K562 (cell line): ENCODE data around the gene CSKMT. TPM values are rescaled to one million over a fixed set of nuclear protein-coding genes. Genes with fewer than 3 reads are reported as not detected.

ENCODE experiments used
- BCL6 ChIP-seq: fragments of 250-450 bp; sonication (Bioruptor Pico); IDR thresholded peaks from 2 replicates; pipeline ENCODE4 v1.4.0; 2020
- CSDE1 ChIP-seq, 2 experiments: fragments of 450-650 bp; IDR thresholded peaks; 2 replicates each; pipeline ENCODE4 v1.6.1; 2016; ENCODE audit warnings: mild to moderate bottlenecking in 1 of 2
- KLF6 ChIP-seq: fragments of 250-450 bp; sonication (Bioruptor Pico); IDR thresholded peaks from 2 replicates; pipeline ENCODE4 v1.4.0; 2020; ENCODE audit warnings: mild to moderate bottlenecking, moderate library complexity, borderline replicate concordance
- NCOA1 ChIP-seq: fragments of 450-650 bp; IDR thresholded peaks from 2 replicates; pipeline ENCODE4 v1.6.1; 2016; ENCODE audit warnings: low read depth
- NFRKB ChIP-seq: fragments of 450-650 bp; IDR thresholded peaks from 2 replicates; pipeline ENCODE4 v1.6.1; 2016; ENCODE audit warnings: low read depth
- RFX1 ChIP-seq: fragments of 450-650 bp; IDR thresholded peaks from 2 replicates; pipeline ENCODE4 v1.6.1; 2016; ENCODE audit warnings: mild to moderate bottlenecking, moderate library complexity
- ZFP1 ChIP-seq: fragments of 450-650 bp; formaldehyde crosslinking; IDR thresholded peaks from 2 replicates; pipeline ENCODE4 v1.4.0; 2020; ENCODE audit warnings: mild to moderate bottlenecking, mixed read lengths
- ZNF589 ChIP-seq: fragments of 200-800 bp; sonication (Bioruptor generic); IDR thresholded peaks from 2 replicates; pipeline ENCODE4 v1.6.1; 2016; ENCODE audit warnings: low read depth, missing genetic modification characterization, missing compliant biosample characterization
- polyA plus RNA-seq, 8 experiments: library from polyadenylated mRNA; depleted of rRNA in 4 of 8; stranded (reverse) in 5 of 8; unstranded in 3 of 8; fragments of >200 nt; fragmentation: Nextera tagmentation in 2 of 8; fragmentation: Illumina TruSeq in 1 of 8; extraction: Ambion mirVana in 2 of 8; extraction: Trizol in 1 of 8; gene quantifications; 2 replicates each; pipeline versions ENCODE4 v1.2.1 to v1.2.3, GENCODE V29; 2011 to 2014; ENCODE audit warnings: inconsistent platforms in 1 of 8, missing spikeins in 1 of 8
- total RNA-seq, 7 experiments: library from RNA; depleted of rRNA in 6 of 7; stranded (reverse); fragments of >200 nt in 6 of 7; fragmentation: Illumina TruSeq in 2 of 7; extraction: Trizol in 2 of 7; gene quantifications; 2 replicates each; pipeline versions ENCODE4 v1.2.1 to v1.2.3, GENCODE V29; 2011 to 2021; ENCODE audit warnings: low replicate concordance in 1 of 7
- TF ChIP-seq, protein P1 (sequence below): IDR thresholded peaks from 2 replicates; pipeline ENCODE4 v1.6.1; 2011; ENCODE audit not compliant: insufficient read length; ENCODE audit errors: extremely low read depth
- TF ChIP-seq, protein P2 (sequence below): IDR thresholded peaks from 3 replicates; pipeline ENCODE4 v1.6.1; 2011; ENCODE audit warnings: borderline replicate concordance, mild to moderate bottlenecking, moderate library complexity; ENCODE audit not compliant: insufficient read length; ENCODE audit errors: extremely low read depth
- TF ChIP-seq, protein P3 (sequence below): sonication (generic); formaldehyde crosslinking; IDR thresholded peaks from 2 replicates; pipeline ENCODE4 v1.8.0; 2022; ENCODE audit warnings: missing genetic modification reagents, mild to moderate bottlenecking, borderline replicate concordance
- TF ChIP-seq, protein P4 (sequence below): fragments of 250-450 bp; sonication (Bioruptor Pico); IDR thresholded peaks from 2 replicates; pipeline ENCODE4 v1.4.0; 2020; ENCODE audit warnings: mild to moderate bottlenecking, moderate library complexity
- TF ChIP-seq, protein P5 (sequence below): IDR thresholded peaks from 2 replicates; pipeline ENCODE4 v1.6.1; 2011; ENCODE audit warnings: borderline replicate concordance, low read depth, mild to moderate bottlenecking, moderate library complexity, low read length; ENCODE audit not compliant: insufficient read depth, poor library complexity, severe bottlenecking

Gene CSKMT
- total and polyA plus RNA-seq, 9 of the 15 experiments (the other 6 are each of a cell fraction or from before 2014, with no cell fraction given) = 10.3 to 108 (median 27.2) TPM

DNA sequence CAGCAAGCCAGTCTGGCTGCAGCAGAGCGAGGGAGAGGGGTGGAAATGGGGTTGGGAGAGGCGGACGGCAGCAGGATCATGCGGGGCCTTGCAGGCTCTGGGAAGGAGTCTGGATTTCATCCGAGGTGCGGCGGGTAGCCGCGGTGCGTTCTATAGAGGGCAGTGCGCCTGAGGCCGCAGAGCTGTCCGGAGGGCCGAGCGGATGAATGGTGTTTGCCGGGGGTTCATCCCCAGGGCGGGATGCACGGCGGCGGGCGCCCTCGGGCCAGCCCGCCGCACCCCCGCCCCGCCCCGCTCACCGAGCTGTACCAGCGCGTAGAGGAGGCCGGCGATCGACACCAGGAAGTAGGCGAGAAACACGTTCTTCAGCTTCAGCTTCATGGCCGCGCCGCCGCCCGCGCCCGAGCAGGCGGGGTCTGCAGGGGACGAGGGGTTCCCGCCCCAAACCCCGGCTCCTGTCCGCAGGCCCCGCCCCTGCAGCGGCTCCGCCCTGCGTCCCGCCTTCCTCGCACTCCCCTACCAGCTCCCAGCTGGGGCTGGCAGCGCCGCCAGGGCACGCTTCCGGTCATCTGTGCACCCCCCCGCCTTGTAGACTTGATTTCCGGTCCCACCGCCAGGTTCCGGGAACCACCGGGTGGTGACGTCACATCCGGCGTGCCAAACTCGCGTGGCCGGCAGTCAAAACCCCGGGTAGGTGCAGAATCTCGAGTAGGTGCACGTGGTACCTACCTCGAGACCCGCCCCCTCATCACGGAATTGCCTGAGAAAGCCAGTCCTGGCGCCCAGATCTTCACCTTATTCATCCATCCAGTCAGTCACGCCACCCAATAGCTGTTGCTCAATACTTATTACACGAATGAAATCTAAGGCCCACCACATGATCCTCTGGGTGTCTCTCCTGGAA lies 43.3 kb upstream of the CSKMT start, which contains the start of gene B3GAT3 (continued):
- TF ChIP-seq, protein P1, sequence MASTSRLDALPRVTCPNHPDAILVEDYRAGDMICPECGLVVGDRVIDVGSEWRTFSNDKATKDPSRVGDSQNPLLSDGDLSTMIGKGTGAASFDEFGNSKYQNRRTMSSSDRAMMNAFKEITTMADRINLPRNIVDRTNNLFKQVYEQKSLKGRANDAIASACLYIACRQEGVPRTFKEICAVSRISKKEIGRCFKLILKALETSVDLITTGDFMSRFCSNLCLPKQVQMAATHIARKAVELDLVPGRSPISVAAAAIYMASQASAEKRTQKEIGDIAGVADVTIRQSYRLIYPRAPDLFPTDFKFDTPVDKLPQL = no peak
- TF ChIP-seq, protein P2, sequence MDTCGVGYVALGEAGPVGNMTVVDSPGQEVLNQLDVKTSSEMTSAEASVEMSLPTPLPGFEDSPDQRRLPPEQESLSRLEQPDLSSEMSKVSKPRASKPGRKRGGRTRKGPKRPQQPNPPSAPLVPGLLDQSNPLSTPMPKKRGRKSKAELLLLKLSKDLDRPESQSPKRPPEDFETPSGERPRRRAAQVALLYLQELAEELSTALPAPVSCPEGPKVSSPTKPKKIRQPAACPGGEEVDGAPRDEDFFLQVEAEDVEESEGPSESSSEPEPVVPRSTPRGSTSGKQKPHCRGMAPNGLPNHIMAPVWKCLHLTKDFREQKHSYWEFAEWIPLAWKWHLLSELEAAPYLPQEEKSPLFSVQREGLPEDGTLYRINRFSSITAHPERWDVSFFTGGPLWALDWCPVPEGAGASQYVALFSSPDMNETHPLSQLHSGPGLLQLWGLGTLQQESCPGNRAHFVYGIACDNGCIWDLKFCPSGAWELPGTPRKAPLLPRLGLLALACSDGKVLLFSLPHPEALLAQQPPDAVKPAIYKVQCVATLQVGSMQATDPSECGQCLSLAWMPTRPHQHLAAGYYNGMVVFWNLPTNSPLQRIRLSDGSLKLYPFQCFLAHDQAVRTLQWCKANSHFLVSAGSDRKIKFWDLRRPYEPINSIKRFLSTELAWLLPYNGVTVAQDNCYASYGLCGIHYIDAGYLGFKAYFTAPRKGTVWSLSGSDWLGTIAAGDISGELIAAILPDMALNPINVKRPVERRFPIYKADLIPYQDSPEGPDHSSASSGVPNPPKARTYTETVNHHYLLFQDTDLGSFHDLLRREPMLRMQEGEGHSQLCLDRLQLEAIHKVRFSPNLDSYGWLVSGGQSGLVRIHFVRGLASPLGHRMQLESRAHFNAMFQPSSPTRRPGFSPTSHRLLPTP = no peak
- TF ChIP-seq BCL6 (CRISPR knock-in tag) (no peak), ZNF589 (CRISPR knock-in tag) (no peak), NFRKB (no peak), ZFP1 (CRISPR knock-in tag) (no peak), CSDE1 (IDR thresholded peaks at IDR 0.05) (no peak; a peak in 1 of 4 replicates), RFX1 (no peak), KLF6 (CRISPR knock-in tag) (no peak), NCOA1 (peak; percentile 82; the same call in 1 of the 2 replicates)
- TF ChIP-seq, protein P3, sequence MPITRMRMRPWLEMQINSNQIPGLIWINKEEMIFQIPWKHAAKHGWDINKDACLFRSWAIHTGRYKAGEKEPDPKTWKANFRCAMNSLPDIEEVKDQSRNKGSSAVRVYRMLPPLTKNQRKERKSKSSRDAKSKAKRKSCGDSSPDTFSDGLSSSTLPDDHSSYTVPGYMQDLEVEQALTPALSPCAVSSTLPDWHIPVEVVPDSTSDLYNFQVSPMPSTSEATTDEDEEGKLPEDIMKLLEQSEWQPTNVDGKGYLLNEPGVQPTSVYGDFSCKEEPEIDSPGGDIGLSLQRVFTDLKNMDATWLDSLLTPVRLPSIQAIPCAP (CRISPR knock-in tag) = no peak
- TF ChIP-seq, protein P4, sequence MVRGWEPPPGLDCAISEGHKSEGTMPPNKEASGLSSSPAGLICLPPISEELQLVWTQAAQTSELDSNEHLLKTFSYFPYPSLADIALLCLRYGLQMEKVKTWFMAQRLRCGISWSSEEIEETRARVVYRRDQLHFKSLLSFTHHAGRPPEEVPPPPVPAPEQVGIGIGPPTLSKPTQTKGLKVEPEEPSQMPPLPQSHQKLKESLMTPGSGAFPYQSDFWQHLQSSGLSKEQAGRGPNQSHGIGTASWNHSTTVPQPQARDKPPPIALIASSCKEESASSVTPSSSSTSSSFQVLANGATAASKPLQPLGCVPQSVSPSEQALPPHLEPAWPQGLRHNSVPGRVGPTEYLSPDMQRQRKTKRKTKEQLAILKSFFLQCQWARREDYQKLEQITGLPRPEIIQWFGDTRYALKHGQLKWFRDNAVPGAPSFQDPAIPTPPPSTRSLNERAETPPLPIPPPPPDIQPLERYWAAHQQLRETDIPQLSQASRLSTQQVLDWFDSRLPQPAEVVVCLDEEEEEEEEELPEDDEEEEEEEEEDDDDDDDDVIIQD = no peak
- TF ChIP-seq, protein P5, sequence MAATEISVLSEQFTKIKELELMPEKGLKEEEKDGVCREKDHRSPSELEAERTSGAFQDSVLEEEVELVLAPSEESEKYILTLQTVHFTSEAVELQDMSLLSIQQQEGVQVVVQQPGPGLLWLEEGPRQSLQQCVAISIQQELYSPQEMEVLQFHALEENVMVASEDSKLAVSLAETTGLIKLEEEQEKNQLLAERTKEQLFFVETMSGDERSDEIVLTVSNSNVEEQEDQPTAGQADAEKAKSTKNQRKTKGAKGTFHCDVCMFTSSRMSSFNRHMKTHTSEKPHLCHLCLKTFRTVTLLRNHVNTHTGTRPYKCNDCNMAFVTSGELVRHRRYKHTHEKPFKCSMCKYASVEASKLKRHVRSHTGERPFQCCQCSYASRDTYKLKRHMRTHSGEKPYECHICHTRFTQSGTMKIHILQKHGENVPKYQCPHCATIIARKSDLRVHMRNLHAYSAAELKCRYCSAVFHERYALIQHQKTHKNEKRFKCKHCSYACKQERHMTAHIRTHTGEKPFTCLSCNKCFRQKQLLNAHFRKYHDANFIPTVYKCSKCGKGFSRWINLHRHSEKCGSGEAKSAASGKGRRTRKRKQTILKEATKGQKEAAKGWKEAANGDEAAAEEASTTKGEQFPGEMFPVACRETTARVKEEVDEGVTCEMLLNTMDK = peak; percentile 67
